GM12878 (cell line): ENCODE results near the gene CD101. TPM values are rescaled to one million over a fixed set of nuclear protein-coding genes. Genes with fewer than 3 reads are reported as not detected.

Experiments used
- ATAC-seq: fragments of 200-7000 bp; cut with Tn5 transposase; 3 replicates; pipeline ENCODE4 v1.9.1; 2020; ENCODE audit warnings: mild to moderate bottlenecking, moderate library complexity
- BruUV-seq: library from RNA; stranded (reverse); fragments of 400-500 nt; replicated peaks from 2 replicates; lab custom pipeline; 2021; lab: Mats Ljungman, UMichigan
- CTCF ChIA-PET: fragments of 300-600 bp; sonication (Branson Sonifier 250); formaldehyde crosslinking; extraction: SDS; loops from one replicate; lab custom pipeline; 2021; ENCODE audit warnings: inconsistent platforms; lab: Yijun Ruan, JAX
- POLR2A ChIA-PET: fragments of 350-600 bp; formaldehyde crosslinking; extraction: SDS; loops from one replicate; lab custom pipeline; 2021; ENCODE audit warnings: inconsistent platforms; lab: Charles Lee
- RAD21 ChIA-PET: fragments of 300-600 bp; sonication (Branson Sonifier 250); formaldehyde crosslinking; loops from one replicate; lab custom pipeline; 2023; ENCODE audit warnings: antibody characterized with exemption; ENCODE audit not compliant: unreplicated experiment; lab: Charles Lee
- SMC1A ChIA-PET: fragments of 300-600 bp; sonication (Branson Sonifier 250); formaldehyde crosslinking; loops from one replicate; lab custom pipeline; 2023; ENCODE audit not compliant: unreplicated experiment, uncharacterized antibody; lab: Charles Lee
- DNase-seq: peaks from one replicate; pipeline ENCODE4 v3.0.0-alpha.2; 2011; ENCODE audit warnings: low read depth, low spot score
- FAIRE-seq: peaks from 3 replicates; lab custom pipeline; 2011; peaks lifted over from hg19 to GRCh38; lab: Jason Lieb, UNC
- H2AFZ ChIP-seq: 2 replicates; pipeline ENCODE4 v1.6.0; 2011; ENCODE audit warnings: low read depth, low read length, control low read depth; ENCODE audit not compliant: control insufficient read depth
- H3K27ac ChIP-seq: 2 replicates; pipeline ENCODE4 v1.5.1; 2011; ENCODE audit warnings: control low read depth; ENCODE audit not compliant: control insufficient read depth, insufficient read depth
- H3K27me3 ChIP-seq, 2 experiments: replicated peaks in 1 of 2; 2 replicates each; pipeline versions ENCODE4 v1.6.0 to v1.6.1; 2011; ENCODE audit warnings: low read length in 1 of 2; ENCODE audit not compliant: control insufficient read depth in 2 of 2, insufficient read depth in 2 of 2
- H3K36me3 ChIP-seq, 2 experiments: 2 replicates each; pipeline ENCODE4 v1.5.1; 2011; ENCODE audit warnings: low read length in 1 of 2; ENCODE audit not compliant: control insufficient read depth in 2 of 2, insufficient read depth in 2 of 2
- H3K4me1 ChIP-seq: 2 replicates; pipeline ENCODE4 v1.6.1; 2011; ENCODE audit warnings: mild to moderate bottlenecking, low read length, moderate library complexity, mixed read lengths; ENCODE audit not compliant: control insufficient read depth, insufficient read depth
- H3K4me2 ChIP-seq: 2 replicates; pipeline ENCODE4 v1.6.0; 2011; ENCODE audit warnings: control low read depth; ENCODE audit not compliant: control insufficient read depth, insufficient read depth
- H3K4me3 ChIP-seq: fragments of 200-600 bp; sonication (generic); 2 replicates; pipeline ENCODE4 v1.5.1; 2016
- H3K79me2 ChIP-seq: 2 replicates; pipeline ENCODE4 v1.6.0; 2011; ENCODE audit warnings: low read length; ENCODE audit not compliant: control insufficient read depth, insufficient read depth
- H3K9ac ChIP-seq: 2 replicates; pipeline ENCODE4 v1.8.0; 2011; ENCODE audit warnings: low read length, control low read depth, mixed read lengths; ENCODE audit not compliant: control insufficient read depth, insufficient read depth
- H3K9me3 ChIP-seq: replicated peaks from 3 replicates; pipeline ENCODE4 v1.5.1; 2011; ENCODE audit warnings: mild to moderate bottlenecking, low read length; ENCODE audit not compliant: control insufficient read depth, insufficient read depth
- H4K20me1 ChIP-seq: 2 replicates; pipeline ENCODE4 v1.6.0; 2011; ENCODE audit not compliant: control insufficient read depth, insufficient read depth
- BHLHE40 ChIP-seq, 2 experiments: fragments of 450-650 bp in 1 of 2; IDR thresholded peaks; 2 replicates each; pipeline ENCODE4 v1.6.1; 2011 to 2017; ENCODE audit warnings: low read depth in 2 of 2, borderline replicate concordance in 1 of 2, improper control_type of control experiment in 1 of 2, low read length in 1 of 2, mild to moderate bottlenecking in 1 of 2
- MTA3 ChIP-seq: IDR thresholded peaks from 2 replicates; pipeline ENCODE4 v1.6.1; 2012; ENCODE audit warnings: low read length, inconsistent platforms, borderline replicate concordance
- RAD21 ChIP-seq: IDR thresholded peaks from 2 replicates; pipeline ENCODE4 v1.6.1; 2011; ENCODE audit warnings: mild to moderate bottlenecking, low read depth, low read length, moderate library complexity; ENCODE audit not compliant: insufficient read depth
- RELA ChIP-seq: fragments of 450-650 bp; IDR thresholded peaks from 2 replicates; pipeline ENCODE4 v1.8.0; 2014; ENCODE audit warnings: borderline replicate concordance; ENCODE audit not compliant: partially characterized antibody
- SIX5 ChIP-seq: IDR thresholded peaks from 2 replicates; pipeline ENCODE4 v1.6.1; 2011; ENCODE audit warnings: mild to moderate bottlenecking, low read depth, low read length, moderate library complexity; ENCODE audit not compliant: severe bottlenecking
- WRNIP1 ChIP-seq: IDR thresholded peaks from 2 replicates; pipeline ENCODE4 v1.6.1; 2011; ENCODE audit warnings: low read depth, low read length, improper control_type of control experiment, borderline replicate concordance
- ZNF274 ChIP-seq: IDR thresholded peaks from one replicate; pipeline ENCODE4 v1.8.0; 2011; ENCODE audit not compliant: insufficient read length, insufficient read depth
- WGBS: methylation state at CpG from one replicate; pipeline ENCODE4 v1.1.6; 2016; ENCODE audit warnings: low lambda C conversion rate; ENCODE audit not compliant: insufficient replicate concordance, insufficient coverage; ENCODE audit errors: missing lambda C conversion rate; 5-methylcytosine and 5-hydroxymethylcytosine counted together
- in situ Hi-C: fragments of 300-500 bp; cut with MboI; formaldehyde crosslinking; loops from 9 replicates; pipeline ENCODE4 v1.14.3; 2018; ENCODE audit warnings: mixed read lengths
- intact Hi-C: fragments of 100-400 bp; cut with micrococcal nuclease; formaldehyde crosslinking; loops from one replicate; pipeline ENCODE4 v1.14.2; 2022; ENCODE audit not compliant: unreplicated experiment
- polyA plus RNA-seq, 11 experiments: library from polyadenylated mRNA; depleted of rRNA in 4 of 11; unstranded in 6 of 11; stranded (reverse) in 5 of 11; fragments of >200 nt; fragmentation: Nextera tagmentation in 4 of 11; fragmentation: Illumina TruSeq in 1 of 11; extraction: Ambion mirVana in 4 of 11; extraction: Trizol in 1 of 11; gene quantifications; 1 replicate in 1 of 11; 2 replicates in 10 of 11; pipeline versions ENCODE4 v1.2.1 to v1.2.3, GENCODE V29; 2011 to 2016; ENCODE audit warnings: inconsistent platforms in 2 of 11, missing spikeins in 2 of 11, low read depth in 1 of 11
- total RNA-seq, 4 experiments: library from RNA; depleted of rRNA in 3 of 4; stranded (reverse); fragments of >200 nt in 3 of 4; fragmentation: Illumina TruSeq in 1 of 4; extraction: Trizol in 1 of 4; gene quantifications; 2 replicates each; pipeline versions ENCODE4 v1.2.1 to v1.2.3, GENCODE V29; 2013 to 2021
- TF ChIP-seq, protein P1 (sequence below): fragments of 450-650 bp; IDR thresholded peaks from 2 replicates; pipeline ENCODE4 v1.6.1; 2017; ENCODE audit warnings: antibody characterized with exemption, mild to moderate bottlenecking, moderate library complexity
- TF ChIP-seq, protein P2 (sequence below): fragments of 150-350 bp; IDR thresholded peaks from 2 replicates; pipeline ENCODE4 v1.6.1; 2016; ENCODE audit warnings: low read depth, low read length
- TF ChIP-seq, protein P3 (sequence below): fragments of 450-650 bp; IDR thresholded peaks from 2 replicates; pipeline ENCODE4 v1.6.1; 2016; ENCODE audit warnings: mild to moderate bottlenecking
- TF ChIP-seq, protein P4 (sequence below): fragments of 450-650 bp; IDR thresholded peaks from 2 replicates; pipeline ENCODE4 v1.6.1; 2017; ENCODE audit warnings: borderline replicate concordance

The CD101 gene
- total and polyA plus RNA-seq, 10 of the 15 experiments (the other 5 are each of a cell fraction or from before 2014, with no cell fraction given): 0.56 to 7.9 (median 2.9) TPM

DNA sequence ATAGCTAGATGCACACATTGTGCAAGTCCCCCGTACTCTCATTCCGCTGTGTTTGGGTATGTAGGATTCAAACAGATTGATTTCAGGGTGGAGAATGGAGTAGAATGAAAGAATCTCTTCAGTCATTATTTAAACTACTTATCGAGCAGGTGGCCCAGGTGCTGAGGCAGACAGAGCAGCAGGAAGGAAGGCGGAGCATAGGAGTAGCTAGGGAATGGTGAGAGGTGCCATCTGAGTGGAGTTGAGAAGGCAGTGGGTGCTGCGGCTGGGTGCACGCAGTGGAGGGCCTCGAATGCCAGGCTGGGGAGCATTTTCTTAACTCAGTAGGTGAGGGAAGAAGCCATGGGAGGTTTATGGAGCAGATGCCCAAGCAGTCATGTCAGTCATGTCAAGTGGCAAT lies 45.2 kb upstream of the CD101 start:
- FAIRE-seq: no peak
- TF ChIP-seq MTA3: no peak
- no peak for TF ChIP-seq RAD21
- TF ChIP-seq RELA: no peak
- no peak for TF ChIP-seq ZNF274
- no peak for TF ChIP-seq BHLHE40 (IDR thresholded peaks at IDR 0.05; ENCODE audit: borderline replicate concordance in 1 of 2, low read depth in 2 of 2, low read length in 1 of 2)
- TF ChIP-seq, protein P1, sequence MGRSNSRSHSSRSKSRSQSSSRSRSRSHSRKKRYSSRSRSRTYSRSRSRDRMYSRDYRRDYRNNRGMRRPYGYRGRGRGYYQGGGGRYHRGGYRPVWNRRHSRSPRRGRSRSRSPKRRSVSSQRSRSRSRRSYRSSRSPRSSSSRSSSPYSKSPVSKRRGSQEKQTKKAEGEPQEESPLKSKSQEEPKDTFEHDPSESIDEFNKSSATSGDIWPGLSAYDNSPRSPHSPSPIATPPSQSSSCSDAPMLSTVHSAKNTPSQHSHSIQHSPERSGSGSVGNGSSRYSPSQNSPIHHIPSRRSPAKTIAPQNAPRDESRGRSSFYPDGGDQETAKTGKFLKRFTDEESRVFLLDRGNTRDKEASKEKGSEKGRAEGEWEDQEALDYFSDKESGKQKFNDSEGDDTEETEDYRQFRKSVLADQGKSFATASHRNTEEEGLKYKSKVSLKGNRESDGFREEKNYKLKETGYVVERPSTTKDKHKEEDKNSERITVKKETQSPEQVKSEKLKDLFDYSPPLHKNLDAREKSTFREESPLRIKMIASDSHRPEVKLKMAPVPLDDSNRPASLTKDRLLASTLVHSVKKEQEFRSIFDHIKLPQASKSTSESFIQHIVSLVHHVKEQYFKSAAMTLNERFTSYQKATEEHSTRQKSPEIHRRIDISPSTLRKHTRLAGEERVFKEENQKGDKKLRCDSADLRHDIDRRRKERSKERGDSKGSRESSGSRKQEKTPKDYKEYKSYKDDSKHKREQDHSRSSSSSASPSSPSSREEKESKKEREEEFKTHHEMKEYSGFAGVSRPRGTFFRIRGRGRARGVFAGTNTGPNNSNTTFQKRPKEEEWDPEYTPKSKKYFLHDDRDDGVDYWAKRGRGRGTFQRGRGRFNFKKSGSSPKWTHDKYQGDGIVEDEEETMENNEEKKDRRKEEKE: no peak
- TF ChIP-seq, protein P2, sequence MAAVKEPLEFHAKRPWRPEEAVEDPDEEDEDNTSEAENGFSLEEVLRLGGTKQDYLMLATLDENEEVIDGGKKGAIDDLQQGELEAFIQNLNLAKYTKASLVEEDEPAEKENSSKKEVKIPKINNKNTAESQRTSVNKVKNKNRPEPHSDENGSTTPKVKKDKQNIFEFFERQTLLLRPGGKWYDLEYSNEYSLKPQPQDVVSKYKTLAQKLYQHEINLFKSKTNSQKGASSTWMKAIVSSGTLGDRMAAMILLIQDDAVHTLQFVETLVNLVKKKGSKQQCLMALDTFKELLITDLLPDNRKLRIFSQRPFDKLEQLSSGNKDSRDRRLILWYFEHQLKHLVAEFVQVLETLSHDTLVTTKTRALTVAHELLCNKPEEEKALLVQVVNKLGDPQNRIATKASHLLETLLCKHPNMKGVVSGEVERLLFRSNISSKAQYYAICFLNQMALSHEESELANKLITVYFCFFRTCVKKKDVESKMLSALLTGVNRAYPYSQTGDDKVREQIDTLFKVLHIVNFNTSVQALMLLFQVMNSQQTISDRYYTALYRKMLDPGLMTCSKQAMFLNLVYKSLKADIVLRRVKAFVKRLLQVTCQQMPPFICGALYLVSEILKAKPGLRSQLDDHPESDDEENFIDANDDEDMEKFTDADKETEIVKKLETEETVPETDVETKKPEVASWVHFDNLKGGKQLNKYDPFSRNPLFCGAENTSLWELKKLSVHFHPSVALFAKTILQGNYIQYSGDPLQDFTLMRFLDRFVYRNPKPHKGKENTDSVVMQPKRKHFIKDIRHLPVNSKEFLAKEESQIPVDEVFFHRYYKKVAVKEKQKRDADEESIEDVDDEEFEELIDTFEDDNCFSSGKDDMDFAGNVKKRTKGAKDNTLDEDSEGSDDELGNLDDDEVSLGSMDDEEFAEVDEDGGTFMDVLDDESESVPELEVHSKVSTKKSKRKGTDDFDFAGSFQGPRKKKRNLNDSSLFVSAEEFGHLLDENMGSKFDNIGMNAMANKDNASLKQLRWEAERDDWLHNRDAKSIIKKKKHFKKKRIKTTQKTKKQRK: no peak
- TF ChIP-seq, protein P3, sequence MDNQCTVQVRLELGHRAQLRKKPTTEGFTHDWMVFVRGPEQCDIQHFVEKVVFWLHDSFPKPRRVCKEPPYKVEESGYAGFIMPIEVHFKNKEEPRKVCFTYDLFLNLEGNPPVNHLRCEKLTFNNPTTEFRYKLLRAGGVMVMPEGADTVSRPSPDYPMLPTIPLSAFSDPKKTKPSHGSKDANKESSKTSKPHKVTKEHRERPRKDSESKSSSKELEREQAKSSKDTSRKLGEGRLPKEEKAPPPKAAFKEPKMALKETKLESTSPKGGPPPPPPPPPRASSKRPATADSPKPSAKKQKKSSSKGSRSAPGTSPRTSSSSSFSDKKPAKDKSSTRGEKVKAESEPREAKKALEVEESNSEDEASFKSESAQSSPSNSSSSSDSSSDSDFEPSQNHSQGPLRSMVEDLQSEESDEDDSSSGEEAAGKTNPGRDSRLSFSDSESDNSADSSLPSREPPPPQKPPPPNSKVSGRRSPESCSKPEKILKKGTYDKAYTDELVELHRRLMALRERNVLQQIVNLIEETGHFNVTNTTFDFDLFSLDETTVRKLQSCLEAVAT: no peak
- TF ChIP-seq SIX5: no peak
- TF ChIP-seq, protein P4, sequence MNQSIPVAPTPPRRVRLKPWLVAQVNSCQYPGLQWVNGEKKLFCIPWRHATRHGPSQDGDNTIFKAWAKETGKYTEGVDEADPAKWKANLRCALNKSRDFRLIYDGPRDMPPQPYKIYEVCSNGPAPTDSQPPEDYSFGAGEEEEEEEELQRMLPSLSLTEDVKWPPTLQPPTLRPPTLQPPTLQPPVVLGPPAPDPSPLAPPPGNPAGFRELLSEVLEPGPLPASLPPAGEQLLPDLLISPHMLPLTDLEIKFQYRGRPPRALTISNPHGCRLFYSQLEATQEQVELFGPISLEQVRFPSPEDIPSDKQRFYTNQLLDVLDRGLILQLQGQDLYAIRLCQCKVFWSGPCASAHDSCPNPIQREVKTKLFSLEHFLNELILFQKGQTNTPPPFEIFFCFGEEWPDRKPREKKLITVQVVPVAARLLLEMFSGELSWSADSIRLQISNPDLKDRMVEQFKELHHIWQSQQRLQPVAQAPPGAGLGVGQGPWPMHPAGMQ: no peak
- TF ChIP-seq WRNIP1: no peak

More for the DNA sequence above, 45.2 kb upstream of the CD101 start:
- Histone ChIP-seq H2AFZ (no peak overlapping the region), H3K27me3 (no peaks in the 10 kb centered on the region; a peak in 1 of 4 replicates), H3K9me3 (no peaks in the 10 kb centered on the region), H4K20me1 (no peaks in the 10 kb centered on the region), H3K9ac (no peak overlapping the region), H3K27ac (no peak overlapping the region), H3K4me2 (no peak overlapping the region), H3K4me3 (no peak overlapping the region), H3K36me3 (no peaks in the 10 kb centered on the region), H3K79me2 (no peaks in the 10 kb centered on the region), H3K4me1 (no peaks in the 10 kb centered on the region)
- ATAC-seq (no peak), DNase-seq (no peak)
- SMC1A ChIA-PET: interaction anchor here (1.0 kb wide), 1 partner anchor 10 kb away, joined by 3 read pairs; no protein-coding TSS in a partner anchor
- in situ Hi-C loops (no loop called here), intact Hi-C loops (no loop called here)
- POLR2A ChIA-PET: no interaction called here
- BruUV-seq: no TSS peak
- CTCF ChIA-PET: interaction anchor here (1.3 to 1.6 kb wide), 4 partner anchors 14 to 284 kb away, joined by 3 to 4 read pairs (median 4); no protein-coding TSS in a partner anchor
- RAD21 ChIA-PET: no interaction called here
- 39% methylated on average over 7 of the region's 7 CpGs for WGBS
